ENCODE data around the gene INSIG1. TPM values are rescaled to one million over a fixed set of nuclear protein-coding genes. Genes with fewer than 3 reads are reported as not detected.

INSIG1 gene
- total RNA-seq, 1 donor from 2014 or later = 63.6 TPM

GRCh38 chr7:155276800-155277375 lies 20.8 kb upstream of the INSIG1 start:
- no peak for TF ChIP-seq CTCF (IDR thresholded peaks at IDR 0.05)
- TF ChIP-seq POLR2AphosphoS5 (IDR thresholded peaks at IDR 0.05; ENCODE audit: insufficient read depth in 1 of 2, low read depth in 1 of 2) = no peak
- no peak for TF ChIP-seq POLR2A (IDR thresholded peaks at IDR 0.05)
- intact Hi-C loops (cut with DNase I) = no loop called here
- Histone ChIP-seq H3K36me3 (no peaks in the 10 kb centered on the region), H3K4me3 (no peak overlapping the region), H3K4me1 (no peaks in the 10 kb centered on the region), H3K27me3 (no peaks in the 10 kb centered on the region), H3K27ac (no peak overlapping the region), H3K9me3 (no peaks in the 10 kb centered on the region)
- DNase-seq (ENCODE audit: extremely low spot score in 2 of 2) = no peak

- Histone ChIP-seq H3K4me3 (no peak overlapping the region), H3K36me3 (no peaks in the 10 kb centered on the region), H3K27ac (no peak overlapping the region), H3K9me3 (no peaks in the 10 kb centered on the region), H3K4me1 (no peaks in the 10 kb centered on the region), H3K27me3 (no peaks in the 10 kb centered on the region)
- intact Hi-C loops (cut with DNase I) = no loop called here
- DNase-seq (ENCODE audit: extremely low spot score in 2 of 2) = no peak
- TF ChIP-seq POLR2A (IDR thresholded peaks at IDR 0.05) = no peak
- TF ChIP-seq CTCF (IDR thresholded peaks at IDR 0.05) = no peak
- no peak for TF ChIP-seq POLR2AphosphoS5 (IDR thresholded peaks at IDR 0.05; ENCODE audit: insufficient read depth in 1 of 2, low read depth in 1 of 2)
Measured at GRCh38 chr7:155277385-155277994, 20.2 kb upstream of the INSIG1 start.

GRCh38 chr7:155278921-155279320 lies 18.8 kb upstream of the INSIG1 start:
- intact Hi-C loops (cut with DNase I) = no loop called here
- H3K36me3 ChIP-seq = no peaks in the 10 kb centered on the region
- H3K4me1 ChIP-seq = no peaks in the 10 kb centered on the region
- no peaks in the 10 kb centered on the region for H3K27me3 ChIP-seq
- TF ChIP-seq CTCF (IDR thresholded peaks at IDR 0.05) (no peak), POLR2A (IDR thresholded peaks at IDR 0.05) (no peak), POLR2AphosphoS5 (IDR thresholded peaks at IDR 0.05; ENCODE audit: insufficient read depth in 1 of 2, low read depth in 1 of 2) (no peak)
- H3K4me3 ChIP-seq = no peak overlapping the region
- DNase-seq (ENCODE audit: extremely low spot score in 2 of 2) = no peak
- no peaks in the 10 kb centered on the region for H3K9me3 ChIP-seq
- H3K27ac ChIP-seq = no peak overlapping the region

GRCh38 chr7:155279787-155280445 lies 17.8 kb upstream of the INSIG1 start:
- H3K36me3 ChIP-seq = no peaks in the 10 kb centered on the region
- H3K4me3 ChIP-seq = no peak overlapping the region
- H3K27me3 ChIP-seq = no peaks in the 10 kb centered on the region
- H3K27ac ChIP-seq = no peak overlapping the region
- intact Hi-C loops (cut with DNase I) = no loop called here
- no peaks in the 10 kb centered on the region for H3K4me1 ChIP-seq
- no peak for TF ChIP-seq POLR2AphosphoS5 (IDR thresholded peaks at IDR 0.05; ENCODE audit: insufficient read depth in 1 of 2, low read depth in 1 of 2)
- TF ChIP-seq POLR2A (IDR thresholded peaks at IDR 0.05) = no peak
- TF ChIP-seq CTCF (IDR thresholded peaks at IDR 0.05) = no peak
- no peaks in the 10 kb centered on the region for H3K9me3 ChIP-seq
- no peak for DNase-seq (ENCODE audit: extremely low spot score in 2 of 2)
